Keratinocyte (primary cell): ENCODE measurements around the gene MMS19. TPM values are rescaled to one million over a fixed set of nuclear protein-coding genes. Genes with fewer than 3 reads are reported as not detected.

Experiments used
- DNase-seq: peaks from one replicate; pipeline ENCODE4 v3.0.0-alpha.2; 2011; ENCODE audit warnings: low read depth, missing footprints, low spot score
- FAIRE-seq: peaks from 2 replicates; lab custom pipeline; 2011; peaks lifted over from hg19 to GRCh38; lab: Jason Lieb, UNC
- H2AFZ ChIP-seq: 2 replicates; pipeline ENCODE4 v1.6.0; 2012; ENCODE audit warnings: low read length, control low read depth, inconsistent platforms; ENCODE audit not compliant: control insufficient read depth
- H3K27ac ChIP-seq: 2 replicates; pipeline ENCODE4 v1.5.1; 2011; ENCODE audit warnings: low read length; ENCODE audit not compliant: control insufficient read depth, insufficient read depth
- H3K27me3 ChIP-seq: 3 replicates; pipeline ENCODE4 v1.6.0; 2011; ENCODE audit warnings: low read length; ENCODE audit not compliant: control insufficient read depth, insufficient read depth; ENCODE audit errors: extremely low read depth
- H3K36me3 ChIP-seq, 2 experiments: 2 replicates in 1 of 2; 3 replicates in 1 of 2; pipeline ENCODE4 v1.5.1; 2011; ENCODE audit warnings: low read length in 2 of 2, mild to moderate bottlenecking in 1 of 2; ENCODE audit not compliant: control insufficient read depth in 2 of 2, insufficient read depth in 2 of 2; ENCODE audit errors: extremely low read depth in 1 of 2
- H3K4me1 ChIP-seq: 3 replicates; pipeline ENCODE4 v1.5.1; 2011; ENCODE audit warnings: low read length; ENCODE audit not compliant: control insufficient read depth, insufficient read depth; ENCODE audit errors: extremely low read depth
- H3K4me2 ChIP-seq: 3 replicates; pipeline ENCODE4 v1.6.0; 2011; ENCODE audit warnings: low read depth, low read length; ENCODE audit not compliant: control insufficient read depth, insufficient read depth; ENCODE audit errors: extremely low read depth
- H3K4me3 ChIP-seq, 3 experiments: fragments of 200-600 bp in 1 of 3; sonication (generic) in 1 of 3; 2 replicates in 2 of 3; 3 replicates in 1 of 3; pipeline ENCODE4 v1.5.1; 2011 to 2016; ENCODE audit warnings: low read length in 3 of 3, mild to moderate bottlenecking in 3 of 3, control low read depth in 2 of 3, inconsistent platforms in 1 of 3, low read depth in 1 of 3, mixed read lengths in 1 of 3, mixed run types in 1 of 3, moderate library complexity in 1 of 3; ENCODE audit not compliant: control insufficient read depth in 2 of 3, insufficient read depth in 2 of 3; ENCODE audit errors: extremely low read depth in 1 of 3
- H3K79me2 ChIP-seq: 2 replicates; pipeline ENCODE4 v1.6.0; 2012; ENCODE audit warnings: low read length; ENCODE audit not compliant: control insufficient read depth, insufficient read depth
- H3K9ac ChIP-seq: 3 replicates; pipeline ENCODE4 v1.6.0; 2011; ENCODE audit warnings: low read length; ENCODE audit not compliant: control insufficient read depth, insufficient read depth; ENCODE audit errors: extremely low read depth
- H3K9me1 ChIP-seq: 3 replicates; pipeline ENCODE4 v1.6.0; 2011; ENCODE audit warnings: low read length; ENCODE audit not compliant: control insufficient read depth, insufficient read depth; ENCODE audit errors: extremely low read depth
- H3K9me3 ChIP-seq: 2 replicates; pipeline ENCODE4 v1.5.1; 2012; ENCODE audit warnings: low read depth, low read length; ENCODE audit not compliant: control insufficient read depth
- H4K20me1 ChIP-seq: 3 replicates; pipeline ENCODE4 v1.6.0; 2011; ENCODE audit warnings: low read length; ENCODE audit not compliant: control insufficient read depth, insufficient read depth; ENCODE audit errors: extremely low read depth
- EZH2 ChIP-seq: IDR thresholded peaks from one replicate; pipeline ENCODE4 v1.6.1; 2012; ENCODE audit warnings: inconsistent platforms, mild to moderate bottlenecking, low read length, moderate library complexity
- dilution Hi-C: fragments of 300-500 bp; cut with MboI; formaldehyde crosslinking; loops from one replicate; pipeline ENCODE4 v1.7.0; 2020; ENCODE audit warnings: low sequenced_read_pairs; ENCODE audit not compliant: extremely low pct_ligation_motif_present
- polyA plus RNA-seq, 5 experiments: library from polyadenylated mRNA; depleted of rRNA in 3 of 5; stranded (reverse) in 3 of 5; stranded (forward) in 1 of 5; unstranded in 1 of 5; fragments of >200 nt; gene quantifications; 1 replicate in 1 of 5; 2 replicates in 3 of 5; 3 replicates in 1 of 5; pipeline versions ENCODE4 v1.2.1 to v1.2.3, GENCODE V29; 2011 to 2012; ENCODE audit warnings: missing spikeins in 2 of 5, low read depth in 1 of 5, low replicate concordance in 1 of 5
- TF ChIP-seq, protein P1 (sequence below), 3 experiments: IDR thresholded peaks in 1 of 3; conservative IDR thresholded peaks in 1 of 3; optimal IDR thresholded peaks in 1 of 3; 2 replicates in 2 of 3; 3 replicates in 1 of 3; pipeline versions ENCODE3 to v1.5.1; 2011; ENCODE audit warnings: low read length in 3 of 3, mild to moderate bottlenecking in 3 of 3, moderate library complexity in 2 of 3, control low read depth in 1 of 3, inconsistent platforms in 1 of 3; ENCODE audit not compliant: insufficient read depth in 2 of 3; ENCODE audit errors: extremely low read depth in 1 of 3

Gene MMS19
- polyA plus RNA-seq, 1 donor (not counting 4 experiments of a cell fraction or from before 2014, with no cell fraction given) = 72.5 TPM

DNA sequence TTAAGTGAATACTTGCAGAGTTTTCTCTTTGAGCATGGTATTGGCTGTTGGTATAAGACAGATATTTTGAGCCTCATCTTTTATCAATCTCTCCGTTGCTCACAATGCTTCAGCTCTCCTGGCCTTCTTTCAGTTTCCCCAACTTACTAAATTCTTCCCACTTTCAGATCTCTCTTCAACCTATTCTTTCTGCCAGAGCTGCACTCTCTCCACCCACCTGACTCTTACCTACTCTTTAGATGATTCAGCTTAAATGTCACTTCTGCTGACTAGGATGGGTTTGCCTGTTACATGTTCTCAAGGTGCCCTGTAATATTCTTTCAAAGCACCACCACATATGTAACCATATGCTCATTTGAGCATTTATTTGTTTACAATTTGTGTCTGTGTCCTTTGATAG lies 54.0 kb downstream of the MMS19 start:
- H3K4me2 ChIP-seq = no peak overlapping the region
- dilution Hi-C loops = no loop called here
- H3K9me3 ChIP-seq = no peaks in the 10 kb centered on the region
- no peak overlapping the region for H2AFZ ChIP-seq
- no peak overlapping the region for H3K9ac ChIP-seq
- H3K4me3 ChIP-seq = no peak overlapping the region
- no peak overlapping the region for H3K27ac ChIP-seq
- peaks cover 20% of the 10 kb centered on the region for H3K4me1 ChIP-seq
- peaks cover 53% of the 10 kb centered on the region for H3K79me2 ChIP-seq
- H3K27me3 ChIP-seq = no peaks in the 10 kb centered on the region
- TF ChIP-seq EZH2 = no peak
- TF ChIP-seq, protein P1, sequence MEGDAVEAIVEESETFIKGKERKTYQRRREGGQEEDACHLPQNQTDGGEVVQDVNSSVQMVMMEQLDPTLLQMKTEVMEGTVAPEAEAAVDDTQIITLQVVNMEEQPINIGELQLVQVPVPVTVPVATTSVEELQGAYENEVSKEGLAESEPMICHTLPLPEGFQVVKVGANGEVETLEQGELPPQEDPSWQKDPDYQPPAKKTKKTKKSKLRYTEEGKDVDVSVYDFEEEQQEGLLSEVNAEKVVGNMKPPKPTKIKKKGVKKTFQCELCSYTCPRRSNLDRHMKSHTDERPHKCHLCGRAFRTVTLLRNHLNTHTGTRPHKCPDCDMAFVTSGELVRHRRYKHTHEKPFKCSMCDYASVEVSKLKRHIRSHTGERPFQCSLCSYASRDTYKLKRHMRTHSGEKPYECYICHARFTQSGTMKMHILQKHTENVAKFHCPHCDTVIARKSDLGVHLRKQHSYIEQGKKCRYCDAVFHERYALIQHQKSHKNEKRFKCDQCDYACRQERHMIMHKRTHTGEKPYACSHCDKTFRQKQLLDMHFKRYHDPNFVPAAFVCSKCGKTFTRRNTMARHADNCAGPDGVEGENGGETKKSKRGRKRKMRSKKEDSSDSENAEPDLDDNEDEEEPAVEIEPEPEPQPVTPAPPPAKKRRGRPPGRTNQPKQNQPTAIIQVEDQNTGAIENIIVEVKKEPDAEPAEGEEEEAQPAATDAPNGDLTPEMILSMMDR (optimal IDR thresholded peaks at IDR 0.05 in 1 of 3, IDR thresholded peaks at IDR 0.05 in 1 of 3, conservative IDR thresholded peaks at IDR 0.05 in 1 of 3; ENCODE audit: extremely low read depth in 1 of 3, insufficient read depth in 2 of 3, low read length in 3 of 3) = no peak
- FAIRE-seq (no peak), DNase-seq (no peak)
- peaks cover 2 to 5% of the 10 kb centered on the region in 2 experiments for H3K36me3 ChIP-seq
- no peaks in the 10 kb centered on the region for H3K9me1 ChIP-seq
- H4K20me1 ChIP-seq = no peaks in the 10 kb centered on the region

DNA sequence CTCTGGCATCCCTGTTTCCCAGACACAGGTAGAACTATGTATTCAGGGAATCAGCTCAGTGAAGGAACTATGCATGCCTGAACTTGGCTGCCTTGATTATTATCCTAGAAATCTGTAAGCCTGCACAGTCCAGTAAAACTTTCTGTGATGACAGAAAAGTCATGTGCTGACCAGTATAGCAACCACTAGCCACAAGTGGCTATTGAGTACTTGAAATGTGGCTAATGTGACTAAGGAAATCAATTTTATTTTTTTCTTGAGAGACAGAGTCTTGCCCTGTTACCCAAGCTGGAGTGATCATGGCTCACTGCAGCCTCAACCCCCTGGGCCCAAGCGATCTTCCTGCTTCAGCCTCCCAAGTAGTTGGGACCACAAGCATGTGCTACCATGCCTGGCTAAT lies 55.9 kb downstream of the MMS19 start:
- Histone ChIP-seq H3K79me2 (peaks cover 34% of the 10 kb centered on the region), H4K20me1 (no peaks in the 10 kb centered on the region), H3K27me3 (no peaks in the 10 kb centered on the region), H3K9ac (no peak overlapping the region), H3K27ac (no peak overlapping the region), H3K9me1 (no peaks in the 10 kb centered on the region), H3K4me3 (no peak overlapping the region), H3K4me1 (peaks cover 15% of the 10 kb centered on the region), H3K36me3 (peaks cover 8 to 11% of the 10 kb centered on the region in 2 experiments), H3K4me2 (no peak overlapping the region), H3K9me3 (no peaks in the 10 kb centered on the region), H2AFZ (no peak overlapping the region)
- dilution Hi-C loops = no loop called here
- FAIRE-seq (no peak), DNase-seq (no peak)
- TF ChIP-seq EZH2 = no peak
- TF ChIP-seq, protein P1 (optimal IDR thresholded peaks at IDR 0.05 in 1 of 3, IDR thresholded peaks at IDR 0.05 in 1 of 3, conservative IDR thresholded peaks at IDR 0.05 in 1 of 3; ENCODE audit: extremely low read depth in 1 of 3, insufficient read depth in 2 of 3, low read length in 3 of 3) = no peak
